Heart right ventricle (tissue), 16 donors: Measurements from ENCODE around the gene CREB5. TPM values are rescaled to one million over a fixed set of nuclear protein-coding genes. Genes with fewer than 3 reads are reported as not detected.

Experiments
- ATAC-seq, 8 donors: fragments of 200-7000 bp; cut with Tn5 transposase; one replicate each; pipeline ENCODE4 v1.9.1; 2020; ENCODE audit warnings: mild to moderate bottlenecking in 8 of 8, moderate library complexity in 8 of 8, moderate number of reproducible peaks in 1 of 8
- DNase-seq, 2 donors: peaks; one replicate each; pipeline ENCODE4 v3.0.0-alpha.2; 2020
- H3K27ac ChIP-seq, 10 donors: fragments of 200-600 bp; sonication (generic) in 2 of 10; one replicate each; pipeline versions ENCODE4 v1.5.0 to v1.8.0; 2020 to 2022; ENCODE audit warnings: mild to moderate bottlenecking in 3 of 10
- H3K27me3 ChIP-seq, 7 donors: fragments of 200-600 bp; one replicate each; pipeline ENCODE4 v1.8.0; 2021 to 2022; ENCODE audit warnings: mild to moderate bottlenecking in 2 of 7
- H3K36me3 ChIP-seq, 9 donors: fragments of 200-600 bp; sonication (generic) in 1 of 9; one replicate each; pipeline versions ENCODE4 v1.5.0 to v1.8.0; 2020 to 2022; ENCODE audit warnings: mild to moderate bottlenecking in 2 of 9
- H3K4me1 ChIP-seq, 9 donors: fragments of 200-600 bp; sonication (generic) in 1 of 9; one replicate each; pipeline versions ENCODE4 v1.5.0 to v1.8.0; 2020 to 2022; ENCODE audit warnings: mild to moderate bottlenecking in 4 of 9
- H3K4me3 ChIP-seq, 10 donors: fragments of 200-600 bp; sonication (generic) in 2 of 10; one replicate each; pipeline versions ENCODE4 v1.5.0 to v1.8.0; 2020 to 2022; ENCODE audit warnings: mild to moderate bottlenecking in 7 of 10, moderate library complexity in 2 of 10
- H3K9me3 ChIP-seq, 11 donors: fragments of 200-600 bp in 10 of 11; sonication (generic) in 2 of 11; one replicate each; pipeline versions ENCODE4 v1.5.0 to v1.8.0; 2013 to 2022; ENCODE audit warnings: mild to moderate bottlenecking in 2 of 11, control low read depth in 1 of 11, moderate library complexity in 1 of 11
- CTCF ChIP-seq, 9 donors: fragments of 200-600 bp; sonication (generic) in 2 of 9; IDR thresholded peaks; one replicate each; pipeline versions ENCODE4 v1.5.0 to v1.8.0; 2021 to 2022; ENCODE audit warnings: antibody characterized with exemption in 9 of 9, mild to moderate bottlenecking in 5 of 9, moderate library complexity in 1 of 9
- WGBS, 2 donors: extraction: QIAGEN DNeasy Blood & Tissue Kit; methylation state at CpG; one replicate each; pipeline ENCODE4 v1.1.7; 2013; ENCODE audit warnings: inconsistent platforms in 1 of 2; 5-methylcytosine and 5-hydroxymethylcytosine counted together
- intact Hi-C, 10 donors: fragments of 100-400 bp; cut with DNase I; formaldehyde crosslinking; loops; one replicate each; pipeline versions ENCODE4 v1.11.1 to v1.14.2; 2022
- polyA plus RNA-seq, 2 donors: library from polyadenylated mRNA; stranded (reverse); fragments of 200-250 nt; gene quantifications; one replicate each; pipeline ENCODE4 v1.2.3, GENCODE V29; 2013
- total RNA-seq, 10 donors: library from RNA; stranded (reverse); fragmentation: NEBNext Ultra II Directional in 3 of 10; extraction: Animal tissue kit (Norgen Biotek cat#: 25700) in 3 of 10; gene quantifications; one replicate each; pipeline versions ENCODE4 v1.2.1 to v1.2.4, GENCODE V29; 2021 to 2023
- donor health status: Arrhythmogenic right ventricular cardiomyopathy.
- donor health status: ischemic (EF 13 %, LVEDD 7.1; RV severe dilation, severe dysfunction).
- donor health status: healthy with polysubstance abuse.
- donor health status: DM: no; HTN: yes; CAD: no.
- donor health status: DM: no; HTN: no; CAD: no.
- donor health status: ischemic (EF 25% LVEDD 6.9; RV normal size, moderate dysfunction).
- donor health status: ischemic (EF 25% LVEDD 5.7; RV mildly dilated, moderate dysfunction).
- donor health status: healthy.
- donor health status: DM: yes; HTN: yes; CAD: no.
- donor health status: Ischemic cardiomyopathy.
- donor health status: ischemic (EF 35%, LVEDD 5.7; RV mildly dilated, moderate dysfunction).
- donor health status: nonischemic (EF 11% LVEDD 7.7; RV severe dilation, severe dysfunction).
- donor health status: DM: yes; HTN: yes; CAD: no.
- donor health status: PGD.
- donor health status: ischemic (EF 29% LVEDD 5.4; RV normal size, mild dysfunction).
- donor health status: nonischemic (EF 23%, LVEDD 6.1; RV moderate dilation, normal function).

The CREB5 gene
- total and polyA plus RNA-seq, 12 donors = 4.7 to 170 (median 19.0) TPM

DNA sequence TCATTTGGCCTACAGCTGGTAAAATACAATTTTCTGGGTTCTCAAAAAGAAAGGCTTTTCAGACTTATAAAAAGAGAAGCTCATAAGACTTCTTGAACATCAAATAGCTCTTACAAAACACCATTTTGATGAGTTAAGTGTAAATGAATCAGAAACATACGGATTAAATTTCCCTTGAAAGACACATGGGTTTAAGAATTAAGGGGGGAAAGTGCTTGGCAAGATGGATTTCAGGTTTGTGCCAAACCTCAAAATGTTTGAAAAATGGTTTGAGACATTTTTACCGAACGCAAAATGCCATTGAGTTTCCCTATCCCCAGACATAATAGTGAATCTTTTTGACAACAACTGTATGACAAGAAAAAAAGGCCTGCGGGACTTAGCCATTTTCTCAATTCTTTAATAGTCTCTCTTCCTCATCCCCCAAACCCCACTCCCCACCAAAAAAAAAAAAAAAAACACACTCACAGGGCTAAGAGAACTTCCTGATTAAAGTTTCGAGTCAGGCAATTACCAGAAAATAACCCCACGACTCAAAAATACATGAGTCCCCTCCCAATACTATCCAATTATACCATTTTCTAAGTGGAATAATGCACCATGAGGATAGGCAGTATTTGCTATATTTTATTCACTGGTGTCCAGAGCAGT, 285.7 kb downstream of the CREB5 start:
- ATAC-seq (no peak), DNase-seq (no peak)
- no peak overlapping the region for H3K4me3 ChIP-seq
- H3K36me3 ChIP-seq = no peaks in the 10 kb centered on the region
- peak overlapping the region in 2 of 10 donors; percentile 36 to 54 for H3K27ac ChIP-seq
- H3K9me3 ChIP-seq = no peaks in the 10 kb centered on the region
- 74 to 77% methylated on average over 6 of the region's 6 CpGs for WGBS, 2 donors
- H3K4me1 ChIP-seq = peaks cover 11 to 78% (median 69%) of the 10 kb centered on the region in 9 donors
- no peaks in the 10 kb centered on the region for H3K27me3 ChIP-seq
- TF ChIP-seq CTCF (IDR thresholded peaks at IDR 0.05) = no peak
- intact Hi-C loops = loop anchor here in 1 of 10 donors (10.0 kb wide), 1 partner anchor 147 kb away; no protein-coding TSS in a partner anchor

DNA sequence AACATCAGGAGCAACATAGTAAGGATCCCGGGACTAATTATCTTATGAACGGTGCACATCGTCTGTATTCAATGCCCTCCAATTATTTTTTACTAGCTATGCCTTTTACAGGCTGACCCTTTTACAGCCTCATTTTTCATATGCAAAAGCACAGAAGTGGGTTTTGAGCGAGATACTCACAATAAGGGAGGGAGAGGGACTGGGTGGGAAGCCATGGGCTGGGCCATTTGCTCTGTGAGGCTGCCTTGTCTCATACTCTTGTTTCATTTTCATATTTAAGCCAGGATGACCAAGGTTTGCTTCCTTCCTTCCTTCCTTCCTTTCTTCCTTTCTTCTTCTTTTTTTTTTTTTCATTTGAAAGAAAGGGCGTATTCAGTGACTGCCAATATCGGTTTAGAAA, 286.5 kb downstream of the CREB5 start:
- TF ChIP-seq CTCF (IDR thresholded peaks at IDR 0.05) = no peak
- intact Hi-C loops = loop anchor here in 2 of 10 donors (1.0 to 10.0 kb wide), 2 partner anchors 67 to 146 kb away; no protein-coding TSS in a partner anchor
- H3K27ac ChIP-seq = peak overlapping the region in 2 of 10 donors; percentile 36 to 54
- DNase-seq (no peak), ATAC-seq (peak in 5 of 8 donors; percentile 28 to 43 (median 34))
- H3K4me3 ChIP-seq = peak overlapping the region in 5 of 10 donors; percentile 4 to 23 (median 21)
- H3K36me3 ChIP-seq = no peaks in the 10 kb centered on the region
- 52 to 56% methylated on average over 6 of the region's 6 CpGs for WGBS, 2 donors
- H3K4me1 ChIP-seq = peaks cover 11 to 85% (median 67%) of the 10 kb centered on the region in 9 donors
- no peaks in the 10 kb centered on the region for H3K27me3 ChIP-seq
- H3K9me3 ChIP-seq = no peaks in the 10 kb centered on the region

DNA sequence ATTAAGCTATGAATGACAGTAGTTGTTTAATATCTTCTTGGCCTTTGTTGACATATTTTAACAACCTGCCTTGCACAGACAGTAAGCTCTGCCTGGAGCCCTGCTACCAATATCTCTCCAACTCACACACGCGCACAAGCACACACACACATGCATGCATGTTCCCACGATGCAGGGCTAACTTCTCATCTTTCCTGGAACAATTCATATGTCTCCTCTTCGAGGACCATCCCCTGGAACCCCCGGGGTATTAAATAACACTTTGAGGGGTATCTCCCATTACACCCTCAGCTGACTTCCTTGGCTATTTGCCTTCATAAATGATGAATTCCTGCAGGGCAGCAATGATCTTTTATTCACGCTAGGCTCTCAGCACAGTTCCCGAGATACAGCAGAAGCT, 287.8 kb downstream of the CREB5 start:
- no peak for ATAC-seq
- H3K4me3 ChIP-seq = peak overlapping the region in 1 of 10 donors; percentile 6
- H3K9me3 ChIP-seq = no peaks in the 10 kb centered on the region
- no peak for DNase-seq
- TF ChIP-seq CTCF (IDR thresholded peaks at IDR 0.05) = no peak
- peaks cover 8 to 73% (median 54%) of the 10 kb centered on the region in 9 donors for H3K4me1 ChIP-seq
- intact Hi-C loops = no loop called here
- H3K27ac ChIP-seq = peak overlapping the region in 5 of 10 donors; percentile 2 to 45 (median 22)
- no peaks in the 10 kb centered on the region for H3K27me3 ChIP-seq
- H3K36me3 ChIP-seq = no peaks in the 10 kb centered on the region
- 51 to 62% methylated on average over 7 of the region's 7 CpGs for WGBS, 2 donors

GRCh38 chr7:28700790-28701203, 288.5 kb downstream of the CREB5 start:
- no peak for DNase-seq
- 51 to 57% methylated on average over 3 of the region's 3 CpGs for WGBS, 2 donors
- ATAC-seq = peak in 2 of 8 donors; percentile 14 to 27
- H3K4me1 ChIP-seq = peaks cover 2 to 66% (median 47%) of the 10 kb centered on the region in 9 donors
- H3K36me3 ChIP-seq = no peaks in the 10 kb centered on the region
- TF ChIP-seq CTCF (IDR thresholded peaks at IDR 0.05) = no peak
- intact Hi-C loops = no loop called here
- peak overlapping the region in 1 of 10 donors; percentile 6 for H3K4me3 ChIP-seq
- H3K27ac ChIP-seq = peak overlapping the region in 5 of 10 donors; percentile 2 to 45 (median 22)
- H3K27me3 ChIP-seq = no peaks in the 10 kb centered on the region
- no peaks in the 10 kb centered on the region for H3K9me3 ChIP-seq
